PC-3 (cell line): ENCODE data around the gene SSH3. TPM values are rescaled to one million over a fixed set of nuclear protein-coding genes. Genes with fewer than 3 reads are reported as not detected.

ENCODE experiments used
- ATAC-seq: fragments of 200-7000 bp; cut with Tn5 transposase; 2 replicates; pipeline ENCODE4 v1.9.1; 2020; ENCODE audit warnings: mild to moderate bottlenecking, moderate library complexity
- BruUV-seq: library from RNA; stranded (reverse); fragments of 400-500 nt; replicated peaks from 2 replicates; lab custom pipeline; 2021; lab: Mats Ljungman, UMichigan
- CTCF ChIA-PET: fragments of 300-600 bp; sonication (Branson Sonifier 250); formaldehyde crosslinking; loops from one replicate; lab custom pipeline; 2022; ENCODE audit warnings: antibody characterized with exemption; lab: Charles Lee
- POLR2A ChIA-PET: fragments of 300-600 bp; sonication (Branson Sonifier 250); formaldehyde crosslinking; loops from one replicate; lab custom pipeline; 2022; ENCODE audit warnings: antibody characterized with exemption; ENCODE audit not compliant: unreplicated experiment; lab: Charles Lee
- DNase-seq: peaks from one replicate; pipeline ENCODE4 v3.0.0-alpha.2; 2015
- H2AFZ ChIP-seq: fragments of 300-600 bp; sonication (generic); 2 replicates; pipeline ENCODE4 v1.6.0; 2016; ENCODE audit warnings: antibody characterized with exemption, low read length
- H3F3A ChIP-seq: fragments of 300-600 bp; sonication (generic); one replicate; pipeline ENCODE4 v1.6.0; 2017; ENCODE audit warnings: antibody characterized with exemption, low read length, control low read depth, mild to moderate bottlenecking; ENCODE audit not compliant: unreplicated experiment
- H3K27ac ChIP-seq: fragments of 300-600 bp; sonication (generic); 2 replicates; pipeline ENCODE4 v1.5.1; 2016; ENCODE audit warnings: mild to moderate bottlenecking, low read length
- H3K27me3 ChIP-seq: fragments of 300-600 bp; sonication (generic); 2 replicates; pipeline ENCODE4 v1.6.1; 2016; ENCODE audit warnings: low read length, mixed read lengths
- H3K36me3 ChIP-seq: fragments of 300-600 bp; sonication (generic); 2 replicates; pipeline ENCODE4 v1.6.1; 2016; ENCODE audit warnings: low read depth, mixed run types, low read length, mixed read lengths
- H3K4me1 ChIP-seq: fragments of 300-600 bp; sonication (generic); 2 replicates; pipeline ENCODE4 v1.5.1; 2016; ENCODE audit warnings: low read length; ENCODE audit not compliant: insufficient read depth
- H3K4me2 ChIP-seq: fragments of 300-600 bp; sonication (generic); 2 replicates; pipeline ENCODE4 v1.6.0; 2016; ENCODE audit warnings: low read length
- H3K4me3 ChIP-seq: fragments of 300-600 bp; sonication (generic); 2 replicates; pipeline ENCODE4 v1.5.1; 2016; ENCODE audit warnings: mild to moderate bottlenecking, low read length, mixed read lengths
- H3K79me2 ChIP-seq: fragments of 300-600 bp; sonication (generic); 2 replicates; pipeline ENCODE4 v1.6.1; 2017; ENCODE audit warnings: low read length, mixed read lengths
- H3K9ac ChIP-seq: fragments of 300-600 bp; sonication (generic); 2 replicates; pipeline ENCODE4 v1.6.0; 2016; ENCODE audit warnings: mild to moderate bottlenecking, low read length
- H3K9me2 ChIP-seq: fragments of 300-600 bp; sonication (generic); replicated peaks from 2 replicates; pipeline ENCODE4 v1.6.1; 2016; ENCODE audit warnings: mixed run types, low read length, mixed read lengths
- H3K9me3 ChIP-seq: fragments of 300-600 bp; sonication (generic); 2 replicates; pipeline ENCODE4 v1.6.1; 2016; ENCODE audit warnings: low read length, mixed read lengths
- H4K20me1 ChIP-seq: fragments of 300-600 bp; sonication (generic); 2 replicates; pipeline ENCODE4 v1.6.1; 2016; ENCODE audit warnings: low read length, mixed read lengths
- EZH2 ChIP-seq: fragments of 300-600 bp; sonication (generic); IDR thresholded peaks from one replicate; pipeline ENCODE4 v1.6.1; 2017; ENCODE audit warnings: antibody characterized with exemption, mild to moderate bottlenecking, low read length; ENCODE audit not compliant: unreplicated experiment
- EZH2phosphoT487 ChIP-seq: fragments of 300-600 bp; sonication (generic); IDR thresholded peaks from 2 replicates; pipeline ENCODE4 v1.6.1; 2018; ENCODE audit warnings: mild to moderate bottlenecking, antibody characterized with exemption, low read length, borderline replicate concordance
- intact Hi-C: fragments of 100-400 bp; cut with micrococcal nuclease; formaldehyde crosslinking; loops from 2 replicates; pipeline ENCODE4 v1.9.0; 2023
- total RNA-seq: library from RNA; depleted of rRNA; stranded (reverse); fragments of >200 nt; gene quantifications from 2 replicates; pipeline ENCODE4 v1.2.3, GENCODE V29; 2014
- TF ChIP-seq, protein P1 (sequence below): fragments of 300-600 bp; sonication (generic); conservative IDR thresholded peaks from 2 replicates; pipeline ENCODE4 v1.5.1; 2017; ENCODE audit warnings: antibody characterized with exemption, low read depth, mild to moderate bottlenecking, low read length

The SSH3 gene
- total RNA-seq, 1 experiment from 2014 or later: 35.1 TPM

DNA sequence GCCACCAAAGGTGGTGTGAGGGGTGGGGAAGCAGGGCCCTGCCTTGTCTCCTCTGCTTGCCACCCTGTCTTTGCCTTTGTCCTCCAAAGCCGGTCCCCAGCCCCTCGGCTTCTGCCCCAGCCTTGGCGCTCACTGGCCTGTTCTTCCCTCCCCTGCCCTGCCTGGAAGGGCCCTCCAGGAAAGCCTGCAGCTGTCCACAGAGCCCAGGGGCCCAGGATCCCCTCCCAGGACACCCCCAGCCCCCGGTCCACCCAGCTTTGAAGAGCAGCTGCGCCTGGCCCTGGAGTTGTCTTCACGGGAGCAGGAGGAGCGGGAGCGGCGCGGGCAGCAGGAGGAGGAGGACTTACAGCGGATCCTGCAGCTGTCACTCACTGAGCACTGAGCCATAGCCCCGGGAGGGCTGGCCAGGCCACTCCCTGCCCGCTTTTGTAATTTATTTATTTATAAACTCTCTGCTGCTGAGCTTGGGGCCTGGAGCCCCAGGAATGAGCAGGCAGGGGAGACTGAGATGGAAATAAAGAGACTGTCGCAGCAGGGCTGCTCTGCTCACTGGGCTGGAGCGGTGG lies 1.3 kb upstream of the SSH3 start:
- Histone ChIP-seq H4K20me1 (no peaks in the 10 kb centered on the region), H3K9me3 (no peaks in the 10 kb centered on the region), H3K4me2 (peak overlapping the region; percentile 93), H2AFZ (no peak overlapping the region), H3K9me2 (no peaks in the 10 kb centered on the region), H3F3A (no peaks in the 10 kb centered on the region), H3K27ac (peak overlapping the region; percentile 42; the same call in 1 of the 2 replicates), H3K27me3 (no peaks in the 10 kb centered on the region), H3K4me1 (peaks cover 18% of the 10 kb centered on the region), H3K36me3 (peaks cover 15% of the 10 kb centered on the region; the same call in 1 of the 2 replicates), H3K4me3 (no peak overlapping the region), H3K9ac (no peak overlapping the region), H3K79me2 (peaks cover 15% of the 10 kb centered on the region)
- BruUV-seq: no TSS peak
- TF ChIP-seq EZH2 (no peak), EZH2phosphoT487 (no peak)
- TF ChIP-seq, protein P1, sequence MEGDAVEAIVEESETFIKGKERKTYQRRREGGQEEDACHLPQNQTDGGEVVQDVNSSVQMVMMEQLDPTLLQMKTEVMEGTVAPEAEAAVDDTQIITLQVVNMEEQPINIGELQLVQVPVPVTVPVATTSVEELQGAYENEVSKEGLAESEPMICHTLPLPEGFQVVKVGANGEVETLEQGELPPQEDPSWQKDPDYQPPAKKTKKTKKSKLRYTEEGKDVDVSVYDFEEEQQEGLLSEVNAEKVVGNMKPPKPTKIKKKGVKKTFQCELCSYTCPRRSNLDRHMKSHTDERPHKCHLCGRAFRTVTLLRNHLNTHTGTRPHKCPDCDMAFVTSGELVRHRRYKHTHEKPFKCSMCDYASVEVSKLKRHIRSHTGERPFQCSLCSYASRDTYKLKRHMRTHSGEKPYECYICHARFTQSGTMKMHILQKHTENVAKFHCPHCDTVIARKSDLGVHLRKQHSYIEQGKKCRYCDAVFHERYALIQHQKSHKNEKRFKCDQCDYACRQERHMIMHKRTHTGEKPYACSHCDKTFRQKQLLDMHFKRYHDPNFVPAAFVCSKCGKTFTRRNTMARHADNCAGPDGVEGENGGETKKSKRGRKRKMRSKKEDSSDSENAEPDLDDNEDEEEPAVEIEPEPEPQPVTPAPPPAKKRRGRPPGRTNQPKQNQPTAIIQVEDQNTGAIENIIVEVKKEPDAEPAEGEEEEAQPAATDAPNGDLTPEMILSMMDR: no peak
- intact Hi-C loops: loop anchor here (5.0 kb wide), 1 partner anchor 35 kb away; the partner anchor contains the start of gene GRK2
- ChIA-PET POLR2A (interaction anchor here (0.5 kb wide), 1 partner anchor 51 kb away, joined by 3 read pairs; the partner anchor contains the start of gene POLD4), CTCF (interaction anchor here (2.0 kb wide), 1 partner anchor 15 kb away, joined by 14 read pairs; no protein-coding TSS in a partner anchor)
- ATAC-seq (peak; percentile 42), DNase-seq (peak; percentile 49)

- TF ChIP-seq EZH2phosphoT487: no peak
- TF ChIP-seq, protein P1: no peak
- TF ChIP-seq EZH2: no peak
- Histone ChIP-seq H3K79me2 (peaks cover 15% of the 10 kb centered on the region), H3K9me3 (no peaks in the 10 kb centered on the region), H3K9ac (peak overlapping the region; percentile 91), H3F3A (no peaks in the 10 kb centered on the region), H4K20me1 (no peaks in the 10 kb centered on the region), H2AFZ (peak overlapping the region; percentile 54), H3K4me2 (peak overlapping the region; percentile 93), H3K36me3 (peaks cover 15% of the 10 kb centered on the region; the same call in 1 of the 2 replicates), H3K4me3 (peak overlapping the region; percentile 93), H3K27me3 (no peaks in the 10 kb centered on the region), H3K27ac (peak overlapping the region; percentile 42), H3K4me1 (peaks cover 18% of the 10 kb centered on the region), H3K9me2 (no peaks in the 10 kb centered on the region)
- ChIA-PET CTCF (interaction anchor here (0.6 to 2.0 kb wide), 2 partner anchors 15 to 43 kb away, joined by 3 to 14 read pairs; no protein-coding TSS in a partner anchor), POLR2A (interaction anchor here (0.5 to 1.0 kb wide), 4 partner anchors 9 to 50 kb away, joined by 3 to 5 read pairs (median 3); partner anchors contain the start of gene POLD4)
- ATAC-seq (peak; percentile 7), DNase-seq (peak; percentile 25)
- intact Hi-C loops: loop anchor here (1.0 to 5.0 kb wide), 2 partner anchors 10 to 35 kb away; partner anchors contain the start of gene GRK2
- BruUV-seq: TSS peak; percentile 71
Observed at GRCh38 chr11:67302571-67303131, 679 bp upstream of the SSH3 start.
